K562 (cell line): ENCODE data around the gene SMIM7. TPM values are rescaled to one million over a fixed set of nuclear protein-coding genes. Genes with fewer than 3 reads are reported as not detected.

Experiments used
- HDGF ChIP-seq: fragments of 450-650 bp; IDR thresholded peaks from 2 replicates; pipeline ENCODE4 v1.6.1; 2016
- HMGN3 ChIP-seq: IDR thresholded peaks from 2 replicates; pipeline ENCODE4 v1.6.1; 2011; ENCODE audit warnings: borderline replicate concordance, low read depth, mild to moderate bottlenecking, mixed read lengths, low read length; ENCODE audit not compliant: insufficient read length; ENCODE audit errors: extremely low read depth
- JUNB ChIP-seq: fragments of 450-650 bp; formaldehyde crosslinking; conservative IDR thresholded peaks from 2 replicates; pipeline ENCODE4 v1.4.0; 2020; ENCODE audit warnings: mild to moderate bottlenecking
- KLF16 ChIP-seq: IDR thresholded peaks from 2 replicates; pipeline ENCODE4 v1.6.1; 2016; ENCODE audit warnings: antibody characterized with exemption
- NRF1 ChIP-seq, 2 experiments: fragments of 450-650 bp; IDR thresholded peaks in 1 of 2; conservative IDR thresholded peaks in 1 of 2; 2 replicates each; pipeline ENCODE4 v1.6.1; 2014; ENCODE audit warnings: mild to moderate bottlenecking in 2 of 2
- PHTF2 ChIP-seq: fragments of 250-450 bp; sonication (Bioruptor Pico); IDR thresholded peaks from 2 replicates; pipeline ENCODE4 v1.5.0; 2021; ENCODE audit warnings: mild to moderate bottlenecking
- POLR2A ChIP-seq: fragments of 450-650 bp; conservative IDR thresholded peaks from 2 replicates; pipeline ENCODE4 v1.6.1; 2016
- PYGO2 ChIP-seq: fragments of 450-650 bp; IDR thresholded peaks from 2 replicates; pipeline ENCODE4 v1.6.1; 2016; ENCODE audit warnings: mild to moderate bottlenecking, missing genetic modification characterization, moderate library complexity, missing compliant biosample characterization
- SMAD1 ChIP-seq: fragments of 150-350 bp; IDR thresholded peaks from 2 replicates; pipeline ENCODE4 v1.6.1; 2014; ENCODE audit warnings: low read length, low read depth; ENCODE audit not compliant: partially characterized antibody
- SRSF1 ChIP-seq: fragments of 200-400 bp; formaldehyde crosslinking; IDR thresholded peaks from 2 replicates; pipeline ENCODE4 v1.6.1; 2017; ENCODE audit warnings: mild to moderate bottlenecking, low read depth, low read length, moderate library complexity
- TEAD1 ChIP-seq, 2 experiments: fragments of 450-650 bp in 1 of 2; sonication (generic) in 1 of 2; formaldehyde crosslinking; IDR thresholded peaks; 2 replicates each; pipeline versions ENCODE4 v1.4.0 to v1.8.0; 2020 to 2022; ENCODE audit warnings: mild to moderate bottlenecking in 2 of 2, missing genetic modification reagents in 1 of 2
- ZKSCAN1 ChIP-seq: fragments of 150-350 bp; IDR thresholded peaks from 2 replicates; pipeline ENCODE4 v1.6.1; 2016; ENCODE audit warnings: low read depth, low read length
- ZNF561 ChIP-seq: fragments of 450-650 bp; formaldehyde crosslinking; conservative IDR thresholded peaks from 2 replicates; pipeline ENCODE4 v1.4.0; 2020; ENCODE audit warnings: mild to moderate bottlenecking, moderate library complexity
- polyA plus RNA-seq, 8 experiments: library from polyadenylated mRNA; depleted of rRNA in 4 of 8; stranded (reverse) in 5 of 8; unstranded in 3 of 8; fragments of >200 nt; fragmentation: Nextera tagmentation in 2 of 8; fragmentation: Illumina TruSeq in 1 of 8; extraction: Ambion mirVana in 2 of 8; extraction: Trizol in 1 of 8; gene quantifications; 2 replicates each; pipeline versions ENCODE4 v1.2.1 to v1.2.3, GENCODE V29; 2011 to 2014; ENCODE audit warnings: inconsistent platforms in 1 of 8, missing spikeins in 1 of 8
- total RNA-seq, 7 experiments: library from RNA; depleted of rRNA in 6 of 7; stranded (reverse); fragments of >200 nt in 6 of 7; fragmentation: Illumina TruSeq in 2 of 7; extraction: Trizol in 2 of 7; gene quantifications; 2 replicates each; pipeline versions ENCODE4 v1.2.1 to v1.2.3, GENCODE V29; 2011 to 2021; ENCODE audit warnings: low replicate concordance in 1 of 7
- TF ChIP-seq, protein P1 (sequence below), 2 experiments: IDR thresholded peaks; 2 replicates each; pipeline ENCODE4 v1.6.1; 2011; ENCODE audit warnings: borderline replicate concordance in 1 of 2, control low read depth in 1 of 2, low read depth in 1 of 2, low read length in 1 of 2, mild to moderate bottlenecking in 1 of 2, mixed read lengths in 1 of 2, moderate library complexity in 1 of 2; ENCODE audit not compliant: insufficient read depth in 1 of 2, insufficient read length in 1 of 2, poor library complexity in 1 of 2, severe bottlenecking in 1 of 2; ENCODE audit errors: extremely low read depth in 1 of 2
- TF ChIP-seq, protein P2 (sequence below): IDR thresholded peaks from 2 replicates; pipeline ENCODE4 v1.6.1; 2012; ENCODE audit warnings: low read depth, low read length, improper control_type of control experiment, borderline replicate concordance
- TF ChIP-seq, protein P3 (sequence below): fragments of 450-650 bp; formaldehyde crosslinking; conservative IDR thresholded peaks from 2 replicates; pipeline ENCODE4 v1.4.0; 2022; ENCODE audit warnings: mild to moderate bottlenecking, missing genetic modification characterization
- TF ChIP-seq, protein P4 (sequence below): sonication (generic); formaldehyde crosslinking; IDR thresholded peaks from 2 replicates; pipeline ENCODE4 v1.8.0; 2022; ENCODE audit warnings: missing genetic modification reagents, mild to moderate bottlenecking, moderate library complexity, borderline replicate concordance
- TF ChIP-seq, protein P5 (sequence below): IDR thresholded peaks from 2 replicates; pipeline ENCODE4 v1.6.1; 2011; ENCODE audit not compliant: insufficient read length; ENCODE audit errors: extremely low read depth
- TF ChIP-seq, protein P6 (sequence below): IDR thresholded peaks from 2 replicates; pipeline ENCODE4 v1.6.1; 2014; ENCODE audit warnings: antibody characterized with exemption

Gene SMIM7
- total and polyA plus RNA-seq, 9 of the 15 experiments (the other 6 are each of a cell fraction or from before 2014, with no cell fraction given): 55.3 to 265 (median 107) TPM

DNA sequence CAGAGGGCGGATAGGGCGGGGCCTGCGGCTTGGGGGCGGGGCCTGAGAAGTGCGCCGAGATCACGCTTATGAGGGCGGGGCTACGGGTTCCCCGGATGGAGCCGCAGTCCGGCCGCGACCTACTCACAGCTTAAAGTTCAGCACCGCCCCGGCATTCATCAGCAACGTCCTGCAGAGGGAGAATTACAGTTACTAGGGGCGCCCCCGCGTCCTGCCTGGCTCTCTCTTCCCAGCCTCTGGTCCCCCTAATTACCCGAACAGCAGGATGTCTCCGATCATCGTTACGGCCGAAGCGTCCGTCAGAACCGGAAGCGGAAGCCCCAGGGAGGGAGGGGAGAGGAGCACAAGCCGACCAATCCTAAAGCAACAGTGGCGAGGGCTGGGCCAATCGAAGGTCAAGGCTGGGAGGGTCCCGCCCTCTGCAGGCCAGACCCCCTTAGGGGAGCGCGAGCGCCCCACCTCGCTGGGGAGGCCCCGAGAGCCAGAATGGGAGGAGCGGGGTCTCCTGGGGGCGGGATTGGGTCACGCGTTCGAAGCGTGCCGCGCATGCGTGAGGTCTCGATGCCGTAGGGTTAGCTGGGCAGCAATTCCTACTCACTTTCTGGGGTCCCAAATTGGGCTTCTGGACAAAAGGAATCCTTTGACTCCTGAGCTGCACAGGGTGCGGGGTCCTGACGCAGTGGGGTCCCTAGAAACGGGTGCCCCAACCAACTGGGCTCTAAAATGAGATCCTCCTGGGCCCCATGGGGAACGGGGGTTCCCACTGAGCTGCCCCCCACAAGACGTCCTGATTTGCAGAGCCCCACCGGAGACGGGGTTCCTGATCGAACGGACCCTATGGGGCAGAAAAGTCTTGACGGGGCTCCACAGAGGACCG lies at the start of gene SMIM7 (continued):
- TF ChIP-seq ZNF561 (no peak), SRSF1 (no peak), KLF16 (no peak), POLR2A (peak; percentile 99), HDGF (no peak), TEAD1 (CRISPR knock-in tag; IDR thresholded peaks at IDR 0.05) (0 out of 4 replicates have a peak, but pooled peaks of 1 of the 2 experiments have one; percentile 11), PHTF2 (CRISPR knock-in tag) (no peak), JUNB (no peak), NRF1 (conservative IDR thresholded peaks at IDR 0.05 in 1 of 2, IDR thresholded peaks at IDR 0.05 in 1 of 2) (peak; percentile 97), PYGO2 (tag) (no peak), ZKSCAN1 (0 out of 2 replicates have a peak, but pooled peaks have one; percentile 47), HMGN3 (peak; percentile 94), SMAD1 (peak; percentile 70)
- TF ChIP-seq, protein P1, sequence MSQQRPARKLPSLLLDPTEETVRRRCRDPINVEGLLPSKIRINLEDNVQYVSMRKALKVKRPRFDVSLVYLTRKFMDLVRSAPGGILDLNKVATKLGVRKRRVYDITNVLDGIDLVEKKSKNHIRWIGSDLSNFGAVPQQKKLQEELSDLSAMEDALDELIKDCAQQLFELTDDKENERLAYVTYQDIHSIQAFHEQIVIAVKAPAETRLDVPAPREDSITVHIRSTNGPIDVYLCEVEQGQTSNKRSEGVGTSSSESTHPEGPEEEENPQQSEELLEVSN (IDR thresholded peaks at IDR 0.05; ENCODE audit: borderline replicate concordance in 1 of 2, extremely low read depth in 1 of 2, insufficient read depth in 1 of 2, insufficient read length in 1 of 2, low read depth in 1 of 2, low read length in 1 of 2, poor library complexity in 1 of 2, severe bottlenecking in 1 of 2): peak; percentile 71 to 93
- TF ChIP-seq, protein P2, sequence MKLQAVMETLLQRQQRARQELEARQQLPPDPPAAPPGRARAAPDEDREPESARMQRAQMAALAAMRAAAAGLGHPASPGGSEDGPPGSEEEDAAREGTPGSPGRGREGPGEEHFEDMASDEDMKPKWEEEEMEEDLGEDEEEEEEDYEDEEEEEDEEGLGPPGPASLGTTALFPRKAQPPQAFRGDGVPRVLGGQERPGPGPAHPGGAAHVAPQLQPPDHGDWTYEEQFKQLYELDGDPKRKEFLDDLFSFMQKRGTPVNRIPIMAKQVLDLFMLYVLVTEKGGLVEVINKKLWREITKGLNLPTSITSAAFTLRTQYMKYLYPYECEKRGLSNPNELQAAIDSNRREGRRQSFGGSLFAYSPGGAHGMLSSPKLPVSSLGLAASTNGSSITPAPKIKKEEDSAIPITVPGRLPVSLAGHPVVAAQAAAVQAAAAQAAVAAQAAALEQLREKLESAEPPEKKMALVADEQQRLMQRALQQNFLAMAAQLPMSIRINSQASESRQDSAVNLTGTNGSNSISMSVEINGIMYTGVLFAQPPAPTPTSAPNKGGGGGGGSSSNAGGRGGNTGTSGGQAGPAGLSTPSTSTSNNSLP: peak; percentile 47; the same call in 1 of the 2 replicates
- TF ChIP-seq, protein P3, sequence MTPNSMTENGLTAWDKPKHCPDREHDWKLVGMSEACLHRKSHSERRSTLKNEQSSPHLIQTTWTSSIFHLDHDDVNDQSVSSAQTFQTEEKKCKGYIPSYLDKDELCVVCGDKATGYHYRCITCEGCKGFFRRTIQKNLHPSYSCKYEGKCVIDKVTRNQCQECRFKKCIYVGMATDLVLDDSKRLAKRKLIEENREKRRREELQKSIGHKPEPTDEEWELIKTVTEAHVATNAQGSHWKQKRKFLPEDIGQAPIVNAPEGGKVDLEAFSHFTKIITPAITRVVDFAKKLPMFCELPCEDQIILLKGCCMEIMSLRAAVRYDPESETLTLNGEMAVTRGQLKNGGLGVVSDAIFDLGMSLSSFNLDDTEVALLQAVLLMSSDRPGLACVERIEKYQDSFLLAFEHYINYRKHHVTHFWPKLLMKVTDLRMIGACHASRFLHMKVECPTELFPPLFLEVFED: 0 out of 2 replicates have a peak, but pooled peaks have one; percentile 50
- TF ChIP-seq, protein P4, sequence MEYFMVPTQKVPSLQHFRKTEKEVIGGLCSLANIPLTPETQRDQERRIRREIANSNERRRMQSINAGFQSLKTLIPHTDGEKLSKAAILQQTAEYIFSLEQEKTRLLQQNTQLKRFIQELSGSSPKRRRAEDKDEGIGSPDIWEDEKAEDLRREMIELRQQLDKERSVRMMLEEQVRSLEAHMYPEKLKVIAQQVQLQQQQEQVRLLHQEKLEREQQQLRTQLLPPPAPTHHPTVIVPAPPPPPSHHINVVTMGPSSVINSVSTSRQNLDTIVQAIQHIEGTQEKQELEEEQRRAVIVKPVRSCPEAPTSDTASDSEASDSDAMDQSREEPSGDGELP (CRISPR knock-in tag): peak; percentile 62
- TF ChIP-seq, protein P5, sequence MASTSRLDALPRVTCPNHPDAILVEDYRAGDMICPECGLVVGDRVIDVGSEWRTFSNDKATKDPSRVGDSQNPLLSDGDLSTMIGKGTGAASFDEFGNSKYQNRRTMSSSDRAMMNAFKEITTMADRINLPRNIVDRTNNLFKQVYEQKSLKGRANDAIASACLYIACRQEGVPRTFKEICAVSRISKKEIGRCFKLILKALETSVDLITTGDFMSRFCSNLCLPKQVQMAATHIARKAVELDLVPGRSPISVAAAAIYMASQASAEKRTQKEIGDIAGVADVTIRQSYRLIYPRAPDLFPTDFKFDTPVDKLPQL: no peak
- TF ChIP-seq, protein P6, sequence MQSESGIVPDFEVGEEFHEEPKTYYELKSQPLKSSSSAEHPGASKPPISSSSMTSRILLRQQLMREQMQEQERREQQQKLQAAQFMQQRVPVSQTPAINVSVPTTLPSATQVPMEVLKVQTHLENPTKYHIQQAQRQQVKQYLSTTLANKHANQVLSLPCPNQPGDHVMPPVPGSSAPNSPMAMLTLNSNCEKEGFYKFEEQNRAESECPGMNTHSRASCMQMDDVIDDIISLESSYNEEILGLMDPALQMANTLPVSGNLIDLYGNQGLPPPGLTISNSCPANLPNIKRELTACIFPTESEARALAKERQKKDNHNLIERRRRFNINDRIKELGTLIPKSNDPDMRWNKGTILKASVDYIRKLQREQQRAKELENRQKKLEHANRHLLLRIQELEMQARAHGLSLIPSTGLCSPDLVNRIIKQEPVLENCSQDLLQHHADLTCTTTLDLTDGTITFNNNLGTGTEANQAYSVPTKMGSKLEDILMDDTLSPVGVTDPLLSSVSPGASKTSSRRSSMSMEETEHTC: peak; percentile 61
